Liver (tissue), 9 donors: ENCODE data around the gene TSKS. TPM values are rescaled to one million over a fixed set of nuclear protein-coding genes. Genes with fewer than 3 reads are reported as not detected.

Experiments
- DNase-seq: peaks from one replicate; pipeline ENCODE4 v3.0.0-alpha.2; 2017; ENCODE audit warnings: low spot score
- H3K27ac ChIP-seq, 2 donors: one replicate each; pipeline ENCODE4 v1.7.0; 2013; ENCODE audit warnings: inconsistent platforms in 2 of 2, low read length in 2 of 2, control low read depth in 1 of 2, low read depth in 1 of 2, mild to moderate bottlenecking in 1 of 2
- H3K27me3 ChIP-seq, 4 donors: one replicate each; pipeline versions ENCODE4 v1.6.1 to v1.7.0; 2013; ENCODE audit warnings: low read length in 3 of 4, inconsistent platforms in 1 of 4, mild to moderate bottlenecking in 1 of 4, moderate library complexity in 1 of 4; ENCODE audit not compliant: control insufficient read depth in 4 of 4, insufficient read depth in 4 of 4
- H3K36me3 ChIP-seq, 4 donors: one replicate each; pipeline versions ENCODE4 v1.6.1 to v1.7.0; 2013; ENCODE audit warnings: low read length in 3 of 4, mild to moderate bottlenecking in 3 of 4, low read depth in 1 of 4, moderate library complexity in 1 of 4; ENCODE audit not compliant: control insufficient read depth in 4 of 4, insufficient read depth in 3 of 4
- H3K4me1 ChIP-seq, 4 donors: one replicate each; pipeline versions ENCODE4 v1.6.1 to v1.7.0; 2013; ENCODE audit warnings: low read length in 3 of 4, mild to moderate bottlenecking in 3 of 4, moderate library complexity in 1 of 4; ENCODE audit not compliant: control insufficient read depth in 4 of 4, insufficient read depth in 4 of 4
- H3K4me3 ChIP-seq, 3 donors: one replicate each; pipeline versions ENCODE4 v1.6.1 to v1.7.0; 2013; ENCODE audit warnings: low read length in 3 of 3, control low read depth in 1 of 3, low read depth in 1 of 3, mild to moderate bottlenecking in 1 of 3
- H3K9ac ChIP-seq, 2 donors: one replicate each; pipeline ENCODE4 v1.7.0; 2013; ENCODE audit warnings: low read length in 2 of 2, mild to moderate bottlenecking in 2 of 2, moderate library complexity in 2 of 2, control low read depth in 1 of 2, low read depth in 1 of 2
- H3K9me3 ChIP-seq, 4 donors: one replicate each; pipeline versions ENCODE4 v1.6.1 to v1.7.0; 2013; ENCODE audit warnings: low read length in 3 of 4; ENCODE audit not compliant: control insufficient read depth in 4 of 4
- EGR1 ChIP-seq, 2 donors: IDR thresholded peaks; 2 replicates each; pipeline ENCODE4 v1.6.1; 2016 to 2018; ENCODE audit warnings: antibody characterized with exemption in 2 of 2, low read depth in 2 of 2
- FOXA1 ChIP-seq: IDR thresholded peaks from 2 replicates; pipeline ENCODE4 v1.6.1; 2016; ENCODE audit warnings: antibody characterized with exemption
- FOXA2 ChIP-seq: IDR thresholded peaks from 2 replicates; pipeline ENCODE4 v1.6.1; 2016; ENCODE audit warnings: antibody characterized with exemption
- GABPA ChIP-seq, 2 donors: IDR thresholded peaks in 1 of 2; conservative IDR thresholded peaks in 1 of 2; 2 replicates each; pipeline ENCODE4 v1.6.1; 2016; ENCODE audit warnings: antibody characterized with exemption in 2 of 2, mild to moderate bottlenecking in 1 of 2, moderate library complexity in 1 of 2
- HNF4A ChIP-seq, 2 donors: conservative IDR thresholded peaks; 2 replicates each; pipeline ENCODE4 v1.6.1; 2016; ENCODE audit warnings: antibody characterized with exemption in 2 of 2, mild to moderate bottlenecking in 2 of 2
- HNF4G ChIP-seq: IDR thresholded peaks from 2 replicates; pipeline ENCODE4 v1.6.1; 2016; ENCODE audit warnings: antibody characterized with exemption
- JUND ChIP-seq, 2 donors: IDR thresholded peaks; 2 replicates each; pipeline ENCODE4 v1.6.1; 2016; ENCODE audit warnings: antibody characterized with exemption in 2 of 2
- NR2F2 ChIP-seq: IDR thresholded peaks from 2 replicates; pipeline ENCODE4 v1.6.1; 2016; ENCODE audit warnings: antibody characterized with exemption
- RAD21 ChIP-seq, 2 donors: IDR thresholded peaks; 2 replicates each; pipeline ENCODE4 v1.6.1; 2016; ENCODE audit warnings: antibody characterized with exemption in 2 of 2, mild to moderate bottlenecking in 2 of 2
- RXRA ChIP-seq, 2 donors: IDR thresholded peaks; 2 replicates each; pipeline ENCODE4 v1.6.1; 2017 to 2018; ENCODE audit warnings: antibody characterized with exemption in 2 of 2, mild to moderate bottlenecking in 1 of 2
- SP1 ChIP-seq: IDR thresholded peaks from 2 replicates; pipeline ENCODE4 v1.6.1; 2018; ENCODE audit warnings: antibody characterized with exemption, mild to moderate bottlenecking
- TAF1 ChIP-seq: conservative IDR thresholded peaks from 2 replicates; pipeline ENCODE4 v1.6.1; 2016; ENCODE audit warnings: antibody characterized with exemption, mild to moderate bottlenecking
- YY1 ChIP-seq: IDR thresholded peaks from 2 replicates; pipeline ENCODE4 v1.6.1; 2016; ENCODE audit warnings: antibody characterized with exemption, mild to moderate bottlenecking
- WGBS: extraction: QIAGEN DNeasy Blood & Tissue Kit; methylation state at CpG from one replicate; pipeline ENCODE4 v1.1.7; 2013; 5-methylcytosine and 5-hydroxymethylcytosine counted together
- polyA plus RNA-seq, 2 donors: library from polyadenylated mRNA; stranded (reverse) in 1 of 2; unstranded in 1 of 2; fragments of 200-250 nt in 1 of 2; fragments of >200 nt in 1 of 2; fragmentation: Nextera tagmentation in 1 of 2; extraction: Ambion mirVana in 1 of 2; gene quantifications; one replicate each; pipeline versions ENCODE4 v1.2.1 to v1.2.3, GENCODE V29; 2013 to 2015
- total RNA-seq, 2 donors: library from RNA; depleted of rRNA; stranded (reverse); fragments of >200 nt; gene quantifications; one replicate each; pipeline ENCODE4 v1.2.3, GENCODE V29; 2014
- TF ChIP-seq, protein P1 (sequence below): fragments of 150-350 bp; IDR thresholded peaks from 2 replicates; pipeline ENCODE4 v1.5.1; 2017; ENCODE audit warnings: improper control_type of control experiment, low read depth, low read length; ENCODE audit not compliant: missing input control
- TF ChIP-seq, protein P2 (sequence below): IDR thresholded peaks from 2 replicates; pipeline ENCODE4 v1.6.1; 2016; ENCODE audit warnings: antibody characterized with exemption
- TF ChIP-seq, protein P3 (sequence below): IDR thresholded peaks from 2 replicates; pipeline ENCODE4 v1.6.1; 2016; ENCODE audit warnings: antibody characterized with exemption
- TF ChIP-seq, protein P4 (sequence below): IDR thresholded peaks from 2 replicates; pipeline ENCODE4 v1.6.1; 2016; ENCODE audit warnings: antibody characterized with exemption
- TF ChIP-seq, protein P5 (sequence below): IDR thresholded peaks from 2 replicates; pipeline ENCODE4 v1.6.1; 2016; ENCODE audit warnings: antibody characterized with exemption, mild to moderate bottlenecking
- donor health status: healthy.
- donor health status: healthy.
- donor health status: healthy.
- donor health status: healthy.
- donor health status: healthy.

Gene TSKS
- total and polyA plus RNA-seq, 4 donors = 0.07 to 0.61 (median 0.08) TPM; not detected in 1

DNA sequence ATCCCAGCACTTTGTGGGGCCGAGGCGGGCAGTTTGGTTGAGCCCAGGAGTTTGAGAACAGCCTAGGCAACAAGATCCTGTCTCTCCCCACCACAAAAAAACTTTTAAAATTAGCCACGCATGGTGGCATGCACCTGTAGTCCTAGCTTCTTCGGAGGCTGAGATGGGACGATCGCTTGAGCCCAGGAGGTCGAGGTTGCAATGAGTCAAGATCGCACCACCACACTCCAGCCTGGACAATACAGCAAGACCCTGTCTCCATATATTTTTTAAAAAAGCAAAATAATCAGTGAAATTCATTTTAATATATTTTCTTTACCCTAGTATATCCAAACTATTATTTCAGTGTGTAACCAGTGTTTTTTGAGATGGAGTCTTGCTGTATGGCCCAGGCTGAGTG, 11.9 kb upstream of the TSKS start (continued):
- TF ChIP-seq, protein P1, sequence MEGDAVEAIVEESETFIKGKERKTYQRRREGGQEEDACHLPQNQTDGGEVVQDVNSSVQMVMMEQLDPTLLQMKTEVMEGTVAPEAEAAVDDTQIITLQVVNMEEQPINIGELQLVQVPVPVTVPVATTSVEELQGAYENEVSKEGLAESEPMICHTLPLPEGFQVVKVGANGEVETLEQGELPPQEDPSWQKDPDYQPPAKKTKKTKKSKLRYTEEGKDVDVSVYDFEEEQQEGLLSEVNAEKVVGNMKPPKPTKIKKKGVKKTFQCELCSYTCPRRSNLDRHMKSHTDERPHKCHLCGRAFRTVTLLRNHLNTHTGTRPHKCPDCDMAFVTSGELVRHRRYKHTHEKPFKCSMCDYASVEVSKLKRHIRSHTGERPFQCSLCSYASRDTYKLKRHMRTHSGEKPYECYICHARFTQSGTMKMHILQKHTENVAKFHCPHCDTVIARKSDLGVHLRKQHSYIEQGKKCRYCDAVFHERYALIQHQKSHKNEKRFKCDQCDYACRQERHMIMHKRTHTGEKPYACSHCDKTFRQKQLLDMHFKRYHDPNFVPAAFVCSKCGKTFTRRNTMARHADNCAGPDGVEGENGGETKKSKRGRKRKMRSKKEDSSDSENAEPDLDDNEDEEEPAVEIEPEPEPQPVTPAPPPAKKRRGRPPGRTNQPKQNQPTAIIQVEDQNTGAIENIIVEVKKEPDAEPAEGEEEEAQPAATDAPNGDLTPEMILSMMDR = no peak
- TF ChIP-seq SP1 (no peak), EGR1 (IDR thresholded peaks at IDR 0.05; ENCODE audit: low read depth in 2 of 2) (no peak), RAD21 (IDR thresholded peaks at IDR 0.05) (no peak)
- TF ChIP-seq, protein P2, sequence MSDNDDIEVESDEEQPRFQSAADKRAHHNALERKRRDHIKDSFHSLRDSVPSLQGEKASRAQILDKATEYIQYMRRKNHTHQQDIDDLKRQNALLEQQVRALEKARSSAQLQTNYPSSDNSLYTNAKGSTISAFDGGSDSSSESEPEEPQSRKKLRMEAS = no peak

DNA sequence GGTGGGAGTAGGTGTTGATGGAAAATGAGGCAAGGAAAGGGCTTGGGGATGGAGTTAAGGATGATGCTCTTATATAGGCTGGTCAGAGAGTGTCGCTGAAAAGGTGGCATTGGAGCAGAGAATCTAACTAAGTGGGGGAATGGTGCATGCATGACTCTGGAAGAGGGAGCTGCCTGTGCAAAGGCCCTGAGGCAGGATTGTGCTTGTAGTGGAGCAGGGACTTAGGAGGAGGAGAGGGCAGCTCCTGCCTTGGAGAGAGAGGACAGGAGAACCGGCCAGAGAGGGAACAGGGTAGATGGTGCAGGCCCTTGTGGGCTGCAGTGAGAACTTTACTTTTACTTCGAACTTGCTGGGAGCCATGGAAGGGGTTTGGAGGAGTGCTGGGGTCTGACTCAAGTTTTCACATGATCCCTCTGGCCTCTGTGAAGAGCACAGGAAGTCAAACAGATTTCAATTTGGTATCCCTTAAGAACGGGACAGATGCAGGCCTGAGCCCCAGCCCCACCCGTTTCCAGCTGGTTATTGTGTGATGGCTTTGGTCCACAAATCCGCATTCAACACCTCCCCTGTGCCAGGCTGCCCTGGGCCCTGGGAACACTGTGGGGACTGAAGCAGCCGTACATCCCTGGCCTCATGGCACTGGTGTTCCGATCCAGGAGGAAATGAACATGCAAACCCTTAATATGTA, 10.7 kb upstream of the TSKS start:
- WGBS = 88% methylated on average over 8 of the region's 8 CpGs
- Histone ChIP-seq H3K27me3 (no peaks in the 10 kb centered on the region), H3K4me1 (peaks cover 0 to 9% (median 3%) of the 10 kb centered on the region in 4 donors), H3K36me3 (peaks cover 0 to 3% (median 0%) of the 10 kb centered on the region in 4 donors), H3K4me3 (no peak overlapping the region), H3K9me3 (no peaks in the 10 kb centered on the region), H3K9ac (no peak overlapping the region), H3K27ac (no peak overlapping the region)
- TF ChIP-seq YY1 (no peak), GABPA (IDR thresholded peaks at IDR 0.05 in 1 of 2, conservative IDR thresholded peaks at IDR 0.05 in 1 of 2) (no peak), NR2F2 (no peak), TAF1 (no peak), HNF4A (conservative IDR thresholded peaks at IDR 0.05) (no peak), FOXA2 (no peak), RXRA (IDR thresholded peaks at IDR 0.05) (no peak), SP1 (no peak), JUND (IDR thresholded peaks at IDR 0.05) (no peak), HNF4G (no peak), FOXA1 (no peak), EGR1 (IDR thresholded peaks at IDR 0.05; ENCODE audit: low read depth in 2 of 2) (no peak), RAD21 (IDR thresholded peaks at IDR 0.05) (no peak)
- TF ChIP-seq, protein P2 = no peak
- TF ChIP-seq, protein P1 = no peak
- TF ChIP-seq, protein P3, sequence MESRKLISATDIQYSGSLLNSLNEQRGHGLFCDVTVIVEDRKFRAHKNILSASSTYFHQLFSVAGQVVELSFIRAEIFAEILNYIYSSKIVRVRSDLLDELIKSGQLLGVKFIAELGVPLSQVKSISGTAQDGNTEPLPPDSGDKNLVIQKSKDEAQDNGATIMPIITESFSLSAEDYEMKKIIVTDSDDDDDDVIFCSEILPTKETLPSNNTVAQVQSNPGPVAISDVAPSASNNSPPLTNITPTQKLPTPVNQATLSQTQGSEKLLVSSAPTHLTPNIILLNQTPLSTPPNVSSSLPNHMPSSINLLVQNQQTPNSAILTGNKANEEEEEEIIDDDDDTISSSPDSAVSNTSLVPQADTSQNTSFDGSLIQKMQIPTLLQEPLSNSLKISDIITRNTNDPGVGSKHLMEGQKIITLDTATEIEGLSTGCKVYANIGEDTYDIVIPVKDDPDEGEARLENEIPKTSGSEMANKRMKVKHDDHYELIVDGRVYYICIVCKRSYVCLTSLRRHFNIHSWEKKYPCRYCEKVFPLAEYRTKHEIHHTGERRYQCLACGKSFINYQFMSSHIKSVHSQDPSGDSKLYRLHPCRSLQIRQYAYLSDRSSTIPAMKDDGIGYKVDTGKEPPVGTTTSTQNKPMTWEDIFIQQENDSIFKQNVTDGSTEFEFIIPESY = no peak
- TF ChIP-seq, protein P4, sequence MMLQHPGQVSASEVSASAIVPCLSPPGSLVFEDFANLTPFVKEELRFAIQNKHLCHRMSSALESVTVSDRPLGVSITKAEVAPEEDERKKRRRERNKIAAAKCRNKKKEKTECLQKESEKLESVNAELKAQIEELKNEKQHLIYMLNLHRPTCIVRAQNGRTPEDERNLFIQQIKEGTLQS = no peak
- TF ChIP-seq, protein P5, sequence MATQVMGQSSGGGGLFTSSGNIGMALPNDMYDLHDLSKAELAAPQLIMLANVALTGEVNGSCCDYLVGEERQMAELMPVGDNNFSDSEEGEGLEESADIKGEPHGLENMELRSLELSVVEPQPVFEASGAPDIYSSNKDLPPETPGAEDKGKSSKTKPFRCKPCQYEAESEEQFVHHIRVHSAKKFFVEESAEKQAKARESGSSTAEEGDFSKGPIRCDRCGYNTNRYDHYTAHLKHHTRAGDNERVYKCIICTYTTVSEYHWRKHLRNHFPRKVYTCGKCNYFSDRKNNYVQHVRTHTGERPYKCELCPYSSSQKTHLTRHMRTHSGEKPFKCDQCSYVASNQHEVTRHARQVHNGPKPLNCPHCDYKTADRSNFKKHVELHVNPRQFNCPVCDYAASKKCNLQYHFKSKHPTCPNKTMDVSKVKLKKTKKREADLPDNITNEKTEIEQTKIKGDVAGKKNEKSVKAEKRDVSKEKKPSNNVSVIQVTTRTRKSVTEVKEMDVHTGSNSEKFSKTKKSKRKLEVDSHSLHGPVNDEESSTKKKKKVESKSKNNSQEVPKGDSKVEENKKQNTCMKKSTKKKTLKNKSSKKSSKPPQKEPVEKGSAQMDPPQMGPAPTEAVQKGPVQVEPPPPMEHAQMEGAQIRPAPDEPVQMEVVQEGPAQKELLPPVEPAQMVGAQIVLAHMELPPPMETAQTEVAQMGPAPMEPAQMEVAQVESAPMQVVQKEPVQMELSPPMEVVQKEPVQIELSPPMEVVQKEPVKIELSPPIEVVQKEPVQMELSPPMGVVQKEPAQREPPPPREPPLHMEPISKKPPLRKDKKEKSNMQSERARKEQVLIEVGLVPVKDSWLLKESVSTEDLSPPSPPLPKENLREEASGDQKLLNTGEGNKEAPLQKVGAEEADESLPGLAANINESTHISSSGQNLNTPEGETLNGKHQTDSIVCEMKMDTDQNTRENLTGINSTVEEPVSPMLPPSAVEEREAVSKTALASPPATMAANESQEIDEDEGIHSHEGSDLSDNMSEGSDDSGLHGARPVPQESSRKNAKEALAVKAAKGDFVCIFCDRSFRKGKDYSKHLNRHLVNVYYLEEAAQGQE = no peak
- no peak for DNase-seq
